ENCODE measurements around the gene RBM22.

RBM22 gene

DNA sequence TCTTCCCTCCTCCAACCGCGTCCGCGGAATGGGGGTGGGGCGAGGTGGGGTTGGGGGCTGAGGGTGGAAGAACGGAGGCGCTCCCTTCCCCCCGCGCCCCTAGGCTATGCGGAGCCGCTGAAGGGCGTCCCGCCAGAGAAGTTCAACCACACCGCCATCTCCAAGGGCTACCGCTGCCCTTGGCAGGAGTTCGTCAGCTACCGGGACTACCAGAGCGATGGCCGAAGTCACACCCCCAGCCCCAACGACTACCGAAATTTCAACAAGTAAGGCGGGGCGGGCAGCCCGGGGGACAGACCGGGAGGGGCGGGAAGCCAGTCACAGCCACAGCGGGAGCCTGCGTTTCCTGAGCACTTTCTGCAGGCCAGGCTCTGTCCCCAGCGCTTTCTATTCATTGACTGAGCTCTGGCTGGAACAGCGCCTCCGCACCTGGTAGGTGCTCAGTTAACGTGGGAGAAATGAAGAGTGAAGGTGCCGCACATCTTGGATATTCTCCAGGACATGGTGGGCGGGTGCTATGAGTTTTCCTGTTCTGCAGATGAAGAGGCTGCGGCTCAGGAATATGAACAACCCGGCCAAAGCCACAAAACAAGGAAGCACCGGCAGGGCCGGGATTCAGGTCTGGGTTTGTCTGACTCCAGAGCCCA lies 28.5 kb downstream of the RBM22 start:
- no peak for TF ChIP-seq TAF1 (IDR thresholded peaks at IDR 0.05; ENCODE audit: borderline replicate concordance, insufficient read depth, low read length)
- TF ChIP-seq POLR2AphosphoS5 (IDR thresholded peaks at IDR 0.05; ENCODE audit: low read depth, low read length) = no peak
- TF ChIP-seq SIN3A (IDR thresholded peaks at IDR 0.05; ENCODE audit: borderline replicate concordance, insufficient read depth, low read length) = no peak
- no peak for TF ChIP-seq FOXP2 (optimal IDR thresholded peaks at IDR 0.05; ENCODE audit: borderline replicate concordance, extremely low read depth, extremely low read length, insufficient read depth)
- TF ChIP-seq, protein P1, sequence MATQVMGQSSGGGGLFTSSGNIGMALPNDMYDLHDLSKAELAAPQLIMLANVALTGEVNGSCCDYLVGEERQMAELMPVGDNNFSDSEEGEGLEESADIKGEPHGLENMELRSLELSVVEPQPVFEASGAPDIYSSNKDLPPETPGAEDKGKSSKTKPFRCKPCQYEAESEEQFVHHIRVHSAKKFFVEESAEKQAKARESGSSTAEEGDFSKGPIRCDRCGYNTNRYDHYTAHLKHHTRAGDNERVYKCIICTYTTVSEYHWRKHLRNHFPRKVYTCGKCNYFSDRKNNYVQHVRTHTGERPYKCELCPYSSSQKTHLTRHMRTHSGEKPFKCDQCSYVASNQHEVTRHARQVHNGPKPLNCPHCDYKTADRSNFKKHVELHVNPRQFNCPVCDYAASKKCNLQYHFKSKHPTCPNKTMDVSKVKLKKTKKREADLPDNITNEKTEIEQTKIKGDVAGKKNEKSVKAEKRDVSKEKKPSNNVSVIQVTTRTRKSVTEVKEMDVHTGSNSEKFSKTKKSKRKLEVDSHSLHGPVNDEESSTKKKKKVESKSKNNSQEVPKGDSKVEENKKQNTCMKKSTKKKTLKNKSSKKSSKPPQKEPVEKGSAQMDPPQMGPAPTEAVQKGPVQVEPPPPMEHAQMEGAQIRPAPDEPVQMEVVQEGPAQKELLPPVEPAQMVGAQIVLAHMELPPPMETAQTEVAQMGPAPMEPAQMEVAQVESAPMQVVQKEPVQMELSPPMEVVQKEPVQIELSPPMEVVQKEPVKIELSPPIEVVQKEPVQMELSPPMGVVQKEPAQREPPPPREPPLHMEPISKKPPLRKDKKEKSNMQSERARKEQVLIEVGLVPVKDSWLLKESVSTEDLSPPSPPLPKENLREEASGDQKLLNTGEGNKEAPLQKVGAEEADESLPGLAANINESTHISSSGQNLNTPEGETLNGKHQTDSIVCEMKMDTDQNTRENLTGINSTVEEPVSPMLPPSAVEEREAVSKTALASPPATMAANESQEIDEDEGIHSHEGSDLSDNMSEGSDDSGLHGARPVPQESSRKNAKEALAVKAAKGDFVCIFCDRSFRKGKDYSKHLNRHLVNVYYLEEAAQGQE (IDR thresholded peaks at IDR 0.05; ENCODE audit: insufficient read depth in 1 of 2, low read depth in 2 of 2, low read length in 2 of 2) = no peak

DNA sequence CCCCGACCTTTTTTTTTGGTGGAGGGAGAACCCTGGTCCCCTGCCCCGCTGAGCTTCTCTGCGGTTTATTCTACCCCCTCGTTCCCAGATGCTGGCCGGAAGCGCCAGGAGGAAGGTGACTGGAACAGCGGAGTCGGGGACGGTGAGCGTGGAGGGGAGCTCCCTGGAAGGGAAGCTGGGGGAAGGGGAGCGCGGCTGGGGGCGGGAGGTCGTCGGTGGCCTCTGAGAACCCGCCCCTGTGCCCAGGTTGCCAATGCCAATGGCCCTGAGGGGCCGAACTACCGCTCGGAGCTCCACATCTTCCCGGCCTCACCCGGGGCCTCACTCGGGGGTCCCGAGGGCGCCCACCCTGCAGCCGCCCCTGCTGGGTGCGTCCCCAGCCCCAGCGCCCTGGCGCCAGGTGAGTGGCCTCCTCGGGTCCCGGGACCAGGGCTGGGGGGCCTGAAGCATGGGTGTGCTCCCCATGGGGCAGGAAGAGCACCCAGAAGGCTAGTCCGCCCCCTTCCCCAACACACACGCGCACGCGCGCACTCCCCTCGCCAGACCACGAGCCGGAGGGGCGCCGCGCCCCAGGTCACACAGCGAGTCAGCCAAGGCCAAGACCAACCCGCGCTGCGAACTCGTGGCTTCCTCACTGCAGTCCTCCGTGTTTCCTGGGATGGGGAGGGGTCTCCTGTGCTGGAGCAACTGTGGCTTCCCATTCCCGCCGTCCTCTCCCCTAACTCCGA lies 29.2 kb downstream of the RBM22 start:
- no peak for TF ChIP-seq SIN3A (IDR thresholded peaks at IDR 0.05; ENCODE audit: borderline replicate concordance, insufficient read depth, low read length)
- no peak for TF ChIP-seq FOXP2 (optimal IDR thresholded peaks at IDR 0.05; ENCODE audit: borderline replicate concordance, extremely low read depth, extremely low read length, insufficient read depth)
- TF ChIP-seq TAF1 (IDR thresholded peaks at IDR 0.05; ENCODE audit: borderline replicate concordance, insufficient read depth, low read length) = no peak
- TF ChIP-seq, protein P1 (IDR thresholded peaks at IDR 0.05; ENCODE audit: insufficient read depth in 1 of 2, low read depth in 2 of 2, low read length in 2 of 2) = no peak
- no peak for TF ChIP-seq POLR2AphosphoS5 (IDR thresholded peaks at IDR 0.05; ENCODE audit: low read depth, low read length)

DNA sequence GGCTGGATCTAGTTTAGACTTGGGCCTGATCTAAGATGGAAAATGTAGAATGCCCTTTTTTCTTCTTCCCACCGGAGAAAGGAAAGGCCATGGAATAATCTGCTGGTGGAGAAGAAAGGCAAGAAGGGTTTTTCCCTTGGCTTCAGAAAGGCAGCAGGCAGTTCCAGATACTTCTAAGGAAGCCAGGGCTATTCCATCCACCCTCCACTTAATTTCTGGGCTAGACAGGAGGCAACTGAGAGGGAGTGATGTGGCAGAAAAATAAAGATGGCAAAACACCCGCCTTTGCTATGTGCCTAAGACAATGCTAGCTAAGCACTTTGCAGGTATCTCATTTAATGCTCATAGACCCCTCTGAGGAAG lies 29.9 kb downstream of the RBM22 start:
- no peak for TF ChIP-seq TAF1 (IDR thresholded peaks at IDR 0.05; ENCODE audit: borderline replicate concordance, insufficient read depth, low read length)
- no peak for TF ChIP-seq SIN3A (IDR thresholded peaks at IDR 0.05; ENCODE audit: borderline replicate concordance, insufficient read depth, low read length)
- TF ChIP-seq, protein P1 (IDR thresholded peaks at IDR 0.05; ENCODE audit: insufficient read depth in 1 of 2, low read depth in 2 of 2, low read length in 2 of 2) = no peak
- TF ChIP-seq POLR2AphosphoS5 (IDR thresholded peaks at IDR 0.05; ENCODE audit: low read depth, low read length) = no peak
- TF ChIP-seq FOXP2 (optimal IDR thresholded peaks at IDR 0.05; ENCODE audit: borderline replicate concordance, extremely low read depth, extremely low read length, insufficient read depth) = no peak

DNA sequence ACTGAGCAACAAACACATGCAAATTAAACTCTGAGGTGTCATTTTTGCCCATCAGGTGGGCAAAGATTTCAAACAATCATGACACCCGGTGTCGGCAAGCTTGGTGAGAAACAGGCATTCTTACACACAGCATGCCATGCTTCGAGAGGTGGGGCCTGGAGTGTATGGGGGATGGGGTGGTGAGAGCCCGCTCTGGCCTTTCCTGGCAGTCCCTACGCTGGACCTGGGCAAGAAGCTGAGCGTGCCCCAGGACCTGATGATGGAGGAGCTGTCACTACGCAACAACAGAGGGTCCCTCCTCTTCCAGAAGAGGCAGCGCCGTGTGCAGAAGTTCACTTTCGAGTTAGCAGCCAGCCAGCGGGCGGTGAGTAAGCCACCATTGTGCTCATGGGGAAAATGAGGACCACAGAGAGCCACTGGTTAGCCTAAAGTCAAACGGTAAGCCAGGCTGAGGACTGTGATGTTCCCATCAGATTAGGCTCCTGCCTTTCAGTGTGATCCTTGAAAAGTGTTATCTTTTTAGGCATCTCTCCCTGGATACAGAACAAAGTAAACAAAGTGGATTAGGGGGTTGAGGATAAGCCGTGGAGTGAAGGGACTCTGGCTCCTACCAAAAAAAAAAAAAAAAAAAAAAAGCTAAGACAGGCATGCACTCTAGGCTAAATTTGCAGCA lies 30.5 kb downstream of the RBM22 start:
- TF ChIP-seq TAF1 (IDR thresholded peaks at IDR 0.05; ENCODE audit: borderline replicate concordance, insufficient read depth, low read length) (no peak), FOXP2 (optimal IDR thresholded peaks at IDR 0.05; ENCODE audit: borderline replicate concordance, extremely low read depth, extremely low read length, insufficient read depth) (no peak), POLR2AphosphoS5 (IDR thresholded peaks at IDR 0.05; ENCODE audit: low read depth, low read length) (no peak), SIN3A (IDR thresholded peaks at IDR 0.05; ENCODE audit: borderline replicate concordance, insufficient read depth, low read length) (no peak)
- TF ChIP-seq, protein P1 (IDR thresholded peaks at IDR 0.05; ENCODE audit: insufficient read depth in 1 of 2, low read depth in 2 of 2, low read length in 2 of 2) = no peak

Data from PFSK-1 (cell line).